Erythroblast (primary cell): Measurements from ENCODE around the gene RERE.

ENCODE experiments used
- GATA1 ChIP-seq: IDR thresholded peaks from 2 replicates; pipeline ENCODE4 v1.6.1; 2011; ENCODE audit warnings: low read depth, mild to moderate bottlenecking, control low read depth, low read length, moderate library complexity
- POLR2A ChIP-seq: IDR thresholded peaks from 2 replicates; pipeline ENCODE4 v1.6.1; 2011; ENCODE audit warnings: mild to moderate bottlenecking, low read length

GRCh38 chr1:8666389-8667167 is 150.9 kb downstream of the RERE start:
- TF ChIP-seq POLR2A (no peak), GATA1 (no peak)
